Gastrocnemius medialis (tissue), 4 donors: ENCODE data around the gene GPRC5A. TPM values are rescaled to one million over a fixed set of nuclear protein-coding genes. Genes with fewer than 3 reads are reported as not detected.

Experiments used
- ATAC-seq, 2 donors: fragments of 150-250 bp; one replicate each; pipeline ENCODE4 v1.9.1; 2016
- DNase-seq, 2 donors: peaks; one replicate each; pipeline ENCODE4 v3.0.0-alpha.2; 2019
- H3K27ac ChIP-seq, 4 donors: fragments of 200-600 bp; sonication (generic); 1 replicate in 1 of 4; 2 replicates in 3 of 4; pipeline ENCODE4 v1.5.1; 2016 to 2018; ENCODE audit warnings: mild to moderate bottlenecking in 2 of 4, moderate library complexity in 1 of 4
- H3K27me3 ChIP-seq, 3 donors: fragments of 200-600 bp; sonication (generic) in 2 of 3; 1 replicate in 1 of 3; 2 replicates in 2 of 3; pipeline versions ENCODE4 v1.5.1 to v1.6.0; 2016 to 2019; ENCODE audit warnings: mild to moderate bottlenecking in 1 of 3, moderate library complexity in 1 of 3
- H3K36me3 ChIP-seq, 2 donors: fragments of 200-600 bp; sonication (generic) in 1 of 2; one replicate each; pipeline ENCODE4 v1.5.1; 2017 to 2018
- H3K4me1 ChIP-seq, 2 donors: fragments of 200-600 bp; sonication (generic) in 1 of 2; one replicate each; pipeline ENCODE4 v1.5.1; 2016 to 2017; ENCODE audit warnings: mild to moderate bottlenecking in 2 of 2
- H3K4me3 ChIP-seq, 4 donors: fragments of 200-600 bp; sonication (generic) in 3 of 4; 1 replicate in 1 of 4; 2 replicates in 3 of 4; pipeline ENCODE4 v1.5.1; 2016 to 2019; ENCODE audit warnings: mild to moderate bottlenecking in 2 of 4
- H3K9me3 ChIP-seq, 3 donors: fragments of 200-600 bp; sonication (generic) in 2 of 3; 1 replicate in 1 of 3; 2 replicates in 2 of 3; pipeline ENCODE4 v1.5.1; 2016 to 2019
- CTCF ChIP-seq, 5 experiments: fragments of 450-650 bp in 3 of 5; fragments of 200-600 bp in 2 of 5; sonication (generic) in 2 of 5; IDR thresholded peaks in 4 of 5; conservative IDR thresholded peaks in 1 of 5; 1 replicate in 4 of 5; 2 replicates in 1 of 5; pipeline ENCODE4 v1.5.1; 2016 to 2019; ENCODE audit warnings: antibody characterized with exemption in 5 of 5, mild to moderate bottlenecking in 3 of 5, moderate library complexity in 3 of 5
- POLR2A ChIP-seq, 2 donors: fragments of 450-650 bp; IDR thresholded peaks; one replicate each; pipeline ENCODE4 v1.6.1; 2017; ENCODE audit warnings: antibody characterized with exemption in 2 of 2, mild to moderate bottlenecking in 2 of 2, moderate library complexity in 2 of 2
- in situ Hi-C, 4 donors: fragments of 200-750 bp; cut with MboI; loops; one replicate each; pipeline versions ENCODE4 v1.15.0 to v1.8.0; 2017; ENCODE audit warnings: low sequenced_read_pairs in 4 of 4
- intact Hi-C: fragments of 100-400 bp; cut with DNase I; formaldehyde crosslinking; loops from one replicate; pipeline ENCODE4 v1.15.1; 2023; ENCODE audit warnings: low total_unique reads
- total RNA-seq, 4 donors: library from RNA; depleted of rRNA; stranded (reverse); fragments of >200 nt; gene quantifications; one replicate each; pipeline versions ENCODE4 v1.1.0 to v1.2.3, GENCODE V29; 2016

GPRC5A gene
- total RNA-seq, 4 donors from 2014 or later: 0.23 to 5.8 (median 0.52) TPM

- no peak for DNase-seq
- no peaks in the 10 kb centered on the region for H3K27me3 ChIP-seq
- H3K4me1 ChIP-seq: no peaks in the 10 kb centered on the region
- no peaks in the 10 kb centered on the region for H3K9me3 ChIP-seq
- H3K27ac ChIP-seq: no peak overlapping the region
- intact Hi-C loops: no loop called here
- no peaks in the 10 kb centered on the region for H3K36me3 ChIP-seq
- H3K4me3 ChIP-seq: no peak overlapping the region
- TF ChIP-seq POLR2A (IDR thresholded peaks at IDR 0.05) (no peak), CTCF (IDR thresholded peaks at IDR 0.05 in 4 of 5, conservative IDR thresholded peaks at IDR 0.05 in 1 of 5) (no peak)
- in situ Hi-C loops: no loop called here
- ATAC-seq: no peak
These were observed 38.3 kb downstream of the GPRC5A start for GRCh38 chr12:12929696-12930095.

- intact Hi-C loops (no loop called here), in situ Hi-C loops (no loop called here)
- TF ChIP-seq POLR2A (IDR thresholded peaks at IDR 0.05) (no peak), CTCF (IDR thresholded peaks at IDR 0.05 in 4 of 5, conservative IDR thresholded peaks at IDR 0.05 in 1 of 5) (no peak)
- DNase-seq: no peak
- Histone ChIP-seq H3K9me3 (no peaks in the 10 kb centered on the region), H3K4me1 (no peaks in the 10 kb centered on the region), H3K27me3 (no peaks in the 10 kb centered on the region), H3K27ac (no peak overlapping the region), H3K4me3 (no peak overlapping the region), H3K36me3 (no peaks in the 10 kb centered on the region)
- ATAC-seq: no peak
These were observed 39.4 kb downstream of the GPRC5A start for GRCh38 chr12:12930633-12931219.

- no peak overlapping the region for H3K4me3 ChIP-seq
- in situ Hi-C loops: no loop called here
- H3K27me3 ChIP-seq: no peaks in the 10 kb centered on the region
- TF ChIP-seq CTCF (IDR thresholded peaks at IDR 0.05 in 4 of 5, conservative IDR thresholded peaks at IDR 0.05 in 1 of 5) (no peak), POLR2A (IDR thresholded peaks at IDR 0.05) (no peak)
- intact Hi-C loops: no loop called here
- DNase-seq: no peak
- ATAC-seq: no peak
- no peak overlapping the region for H3K27ac ChIP-seq
- no peaks in the 10 kb centered on the region for H3K9me3 ChIP-seq
- H3K4me1 ChIP-seq: no peaks in the 10 kb centered on the region
- H3K36me3 ChIP-seq: no peaks in the 10 kb centered on the region
These were observed 42.4 kb downstream of the GPRC5A start for GRCh38 chr12:12933742-12934141.

- H3K9me3 ChIP-seq: no peaks in the 10 kb centered on the region
- H3K4me1 ChIP-seq: no peaks in the 10 kb centered on the region
- intact Hi-C loops: no loop called here
- no peak overlapping the region for H3K4me3 ChIP-seq
- DNase-seq (no peak), ATAC-seq (no peak)
- in situ Hi-C loops: no loop called here
- no peaks in the 10 kb centered on the region for H3K36me3 ChIP-seq
- no peak for TF ChIP-seq POLR2A (IDR thresholded peaks at IDR 0.05)
- TF ChIP-seq CTCF (IDR thresholded peaks at IDR 0.05 in 4 of 5, conservative IDR thresholded peaks at IDR 0.05 in 1 of 5): no peak
- no peak overlapping the region for H3K27ac ChIP-seq
- no peaks in the 10 kb centered on the region for H3K27me3 ChIP-seq
These were observed 43.2 kb downstream of the GPRC5A start for GRCh38 chr12:12934556-12934955.

GRCh38 chr12:12936983-12937491, 45.7 kb downstream of the GPRC5A start:
- no peak for ATAC-seq
- Histone ChIP-seq H3K27ac (no peak overlapping the region), H3K36me3 (no peaks in the 10 kb centered on the region), H3K27me3 (no peaks in the 10 kb centered on the region), H3K9me3 (no peaks in the 10 kb centered on the region), H3K4me3 (no peak overlapping the region), H3K4me1 (no peaks in the 10 kb centered on the region)
- in situ Hi-C loops (no loop called here), intact Hi-C loops (no loop called here)
- no peak for DNase-seq
- TF ChIP-seq POLR2A (IDR thresholded peaks at IDR 0.05): no peak
- TF ChIP-seq CTCF (IDR thresholded peaks at IDR 0.05 in 4 of 5, conservative IDR thresholded peaks at IDR 0.05 in 1 of 5): no peak
